MCF 10A (cell line): ENCODE measurements around the gene TPM1. TPM values are rescaled to one million over a fixed set of nuclear protein-coding genes. Genes with fewer than 3 reads are reported as not detected.

Source experiments
- BruUV-seq: library from RNA; stranded (reverse); fragments of 400-500 nt; replicated peaks from 2 replicates; lab custom pipeline; 2021; lab: Mats Ljungman, UMichigan
- CTCF ChIA-PET: fragments of 300-600 bp; sonication (Branson Sonifier 250); formaldehyde crosslinking; extraction: SDS; loops from one replicate; lab custom pipeline; 2021; ENCODE audit warnings: antibody characterized with exemption, inconsistent platforms; lab: Yijun Ruan, JAX
- POLR2A ChIA-PET: fragments of 300-600, 350-650 bp; sonication (Branson Sonifier 250); formaldehyde crosslinking; extraction: SDS; loops from one replicate; lab custom pipeline; 2020; ENCODE audit warnings: antibody characterized with exemption, inconsistent platforms; lab: Yijun Ruan, JAX
- DNase-seq: peaks from one replicate; pipeline ENCODE4 v3.0.0-alpha.2; 2018; ENCODE audit not compliant: unreplicated experiment
- H3K27ac Mint-ChIP-seq: one replicate; pipeline ENCODE4 v1.8.0; 2022; ENCODE audit warnings: mild to moderate bottlenecking, low read depth, mixed read lengths; ENCODE audit not compliant: unreplicated experiment
- H3K27me3 Mint-ChIP-seq: one replicate; pipeline ENCODE4 v1.8.0; 2022; ENCODE audit warnings: mixed read lengths; ENCODE audit not compliant: insufficient read depth, unreplicated experiment
- H3K36me3 Mint-ChIP-seq: one replicate; pipeline ENCODE4 v1.8.0; 2022; ENCODE audit warnings: mild to moderate bottlenecking, moderate library complexity, mixed read lengths; ENCODE audit not compliant: insufficient read depth, unreplicated experiment
- H3K4me1 Mint-ChIP-seq: one replicate; pipeline ENCODE4 v1.8.0; 2022; ENCODE audit warnings: mixed read lengths; ENCODE audit not compliant: insufficient read depth, unreplicated experiment
- H3K4me3 Mint-ChIP-seq: one replicate; pipeline ENCODE4 v1.8.0; 2022; ENCODE audit warnings: mild to moderate bottlenecking, moderate library complexity, mixed read lengths; ENCODE audit not compliant: unreplicated experiment
- H3K9me3 Mint-ChIP-seq: one replicate; pipeline ENCODE4 v1.8.0; 2022; ENCODE audit warnings: mixed read lengths; ENCODE audit not compliant: unreplicated experiment
- intact Hi-C: fragments of 100-400 bp; cut with micrococcal nuclease; formaldehyde crosslinking; loops from 2 replicates; pipeline ENCODE4 v1.14.1; 2022
- total RNA-seq: library from RNA; stranded (reverse); gene quantifications from 2 replicates; pipeline ENCODE4 v1.2.3, GENCODE V29; 2022
- TF ChIP-seq, protein P1 (sequence below): fragments of 200-600 bp; IDR thresholded peaks from one replicate; pipeline ENCODE4 v1.8.0; 2022; ENCODE audit warnings: antibody characterized with exemption, mild to moderate bottlenecking; ENCODE audit not compliant: unreplicated experiment

The TPM1 gene
- total RNA-seq, 1 experiment from 2014 or later, result 67.8 TPM

DNA sequence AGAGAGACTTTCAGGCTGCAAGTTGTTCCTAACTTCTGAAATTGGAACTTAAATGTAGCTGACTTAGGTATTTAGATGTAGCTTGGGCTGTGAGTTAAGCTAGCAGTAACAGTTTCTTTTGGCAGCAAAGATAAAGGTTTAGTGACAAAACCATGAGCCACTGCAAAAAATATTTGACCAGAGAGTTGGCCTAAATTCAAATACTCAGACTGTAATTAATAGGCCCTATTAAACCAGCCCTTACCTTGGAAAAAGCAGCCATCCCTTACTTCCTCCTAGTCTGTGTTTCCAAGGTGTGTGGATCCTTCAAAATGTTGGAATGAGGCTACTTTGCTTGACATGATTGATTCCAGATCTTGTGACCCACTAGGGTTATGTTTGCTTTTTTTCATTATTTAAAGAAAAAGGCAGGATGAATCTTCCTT lies 8.2 kb downstream of the TPM1 start:
- no TSS peak for BruUV-seq
- peaks cover 75% of the 10 kb centered on the region for H3K4me1 Mint-ChIP-seq
- H3K4me3 Mint-ChIP-seq, result peak overlapping the region; percentile 96
- DNase-seq, result no peak
- H3K27ac Mint-ChIP-seq, result peak overlapping the region; percentile 76
- no peaks in the 10 kb centered on the region for H3K27me3 Mint-ChIP-seq
- intact Hi-C loops, result no loop called here
- POLR2A ChIA-PET, result no interaction called here
- CTCF ChIA-PET, result interaction anchor here (0.6 to 7.7 kb wide), 2 partner anchors 41 to 225 kb away, joined by 3 to 109 read pairs; no protein-coding TSS in a partner anchor
- TF ChIP-seq, protein P1, sequence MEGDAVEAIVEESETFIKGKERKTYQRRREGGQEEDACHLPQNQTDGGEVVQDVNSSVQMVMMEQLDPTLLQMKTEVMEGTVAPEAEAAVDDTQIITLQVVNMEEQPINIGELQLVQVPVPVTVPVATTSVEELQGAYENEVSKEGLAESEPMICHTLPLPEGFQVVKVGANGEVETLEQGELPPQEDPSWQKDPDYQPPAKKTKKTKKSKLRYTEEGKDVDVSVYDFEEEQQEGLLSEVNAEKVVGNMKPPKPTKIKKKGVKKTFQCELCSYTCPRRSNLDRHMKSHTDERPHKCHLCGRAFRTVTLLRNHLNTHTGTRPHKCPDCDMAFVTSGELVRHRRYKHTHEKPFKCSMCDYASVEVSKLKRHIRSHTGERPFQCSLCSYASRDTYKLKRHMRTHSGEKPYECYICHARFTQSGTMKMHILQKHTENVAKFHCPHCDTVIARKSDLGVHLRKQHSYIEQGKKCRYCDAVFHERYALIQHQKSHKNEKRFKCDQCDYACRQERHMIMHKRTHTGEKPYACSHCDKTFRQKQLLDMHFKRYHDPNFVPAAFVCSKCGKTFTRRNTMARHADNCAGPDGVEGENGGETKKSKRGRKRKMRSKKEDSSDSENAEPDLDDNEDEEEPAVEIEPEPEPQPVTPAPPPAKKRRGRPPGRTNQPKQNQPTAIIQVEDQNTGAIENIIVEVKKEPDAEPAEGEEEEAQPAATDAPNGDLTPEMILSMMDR, result no peak
- peaks cover 40% of the 10 kb centered on the region for H3K36me3 Mint-ChIP-seq
- no peaks in the 10 kb centered on the region for H3K9me3 Mint-ChIP-seq

- H3K27ac Mint-ChIP-seq, result peak overlapping the region; percentile 76
- no peaks in the 10 kb centered on the region for H3K9me3 Mint-ChIP-seq
- peaks cover 72% of the 10 kb centered on the region for H3K4me1 Mint-ChIP-seq
- H3K36me3 Mint-ChIP-seq, result peaks cover 40% of the 10 kb centered on the region
- POLR2A ChIA-PET, result interaction anchor here (0.6 kb wide), 1 partner anchor 135 kb away, joined by 3 read pairs; no protein-coding TSS in a partner anchor
- intact Hi-C loops, result no loop called here
- no TSS peak for BruUV-seq
- peak overlapping the region; percentile 96 for H3K4me3 Mint-ChIP-seq
- no peaks in the 10 kb centered on the region for H3K27me3 Mint-ChIP-seq
- CTCF ChIA-PET, result interaction anchor here (0.6 to 5.3 kb wide), 4 partner anchors 7 to 269 kb away, joined by 3 to 32 read pairs (median 4); no protein-coding TSS in a partner anchor
- DNase-seq, result no peak
- TF ChIP-seq, protein P1, result no peak
These were observed 8.9 kb downstream of the TPM1 start for GRCh38 chr15:63051156-63052066.

DNA sequence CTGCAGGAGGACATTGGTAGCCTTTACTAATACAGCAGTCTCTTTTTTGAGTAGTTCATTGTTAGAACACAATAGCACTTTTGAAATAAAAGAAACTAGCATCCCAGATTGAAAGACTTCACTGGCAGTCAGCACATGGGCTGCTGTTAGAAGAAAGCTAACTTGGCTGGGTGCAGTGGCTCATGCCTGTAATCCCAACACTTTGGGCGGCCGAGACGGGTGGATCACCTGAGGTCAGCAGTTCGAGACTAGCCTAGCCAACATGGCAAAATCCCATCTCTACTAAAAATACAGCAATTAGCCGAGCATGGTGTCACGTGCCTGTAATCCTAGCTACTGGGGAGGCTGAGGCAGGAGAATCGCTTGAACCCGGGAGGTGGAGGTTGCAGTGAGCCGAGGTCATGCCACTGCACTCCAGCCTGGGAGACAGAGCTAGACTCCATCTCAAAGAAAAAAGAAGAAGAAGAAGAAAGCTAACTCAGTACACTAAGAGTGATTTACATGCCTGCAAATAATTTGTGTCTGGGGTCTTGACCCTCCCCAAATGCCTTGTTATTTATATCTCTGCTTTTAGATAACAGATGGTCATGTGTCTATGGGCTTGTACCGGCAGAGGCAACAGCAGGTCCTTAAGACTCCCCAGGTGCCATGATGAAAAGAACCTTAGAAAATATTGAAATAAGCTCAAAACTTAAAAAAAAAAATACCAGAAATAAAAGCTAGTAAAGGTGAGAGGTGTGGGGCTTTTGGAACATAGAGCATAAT lies 9.7 kb downstream of the TPM1 start:
- Mint-ChIP-seq H3K4me1 (peaks cover 67% of the 10 kb centered on the region), H3K36me3 (peaks cover 49% of the 10 kb centered on the region), H3K4me3 (peak overlapping the region; percentile 38), H3K27ac (peak overlapping the region; percentile 90), H3K9me3 (no peaks in the 10 kb centered on the region), H3K27me3 (no peaks in the 10 kb centered on the region)
- TF ChIP-seq, protein P1, result no peak
- CTCF ChIA-PET, result interaction anchor here (0.6 to 5.3 kb wide), 7 partner anchors 8 to 280 kb away, joined by 3 to 32 read pairs (median 3); no protein-coding TSS in a partner anchor
- intact Hi-C loops, result no loop called here
- DNase-seq, result no peak
- no TSS peak for BruUV-seq
- POLR2A ChIA-PET, result interaction anchor here (0.6 to 2.2 kb wide), 6 partner anchors 12 to 134 kb away, joined by 3 to 7 read pairs (median 4); no protein-coding TSS in a partner anchor
